GM12873 (cell line): ENCODE measurements around the gene METTL3.

ENCODE experiments used
- TF ChIP-seq, protein P1 (sequence below): IDR thresholded peaks from 2 replicates; pipeline ENCODE4 v1.5.1; 2012; ENCODE audit warnings: low read depth, mild to moderate bottlenecking, moderate library complexity, low read length, control low read depth; ENCODE audit not compliant: insufficient read depth; ENCODE audit errors: missing control alignments

METTL3 gene

DNA sequence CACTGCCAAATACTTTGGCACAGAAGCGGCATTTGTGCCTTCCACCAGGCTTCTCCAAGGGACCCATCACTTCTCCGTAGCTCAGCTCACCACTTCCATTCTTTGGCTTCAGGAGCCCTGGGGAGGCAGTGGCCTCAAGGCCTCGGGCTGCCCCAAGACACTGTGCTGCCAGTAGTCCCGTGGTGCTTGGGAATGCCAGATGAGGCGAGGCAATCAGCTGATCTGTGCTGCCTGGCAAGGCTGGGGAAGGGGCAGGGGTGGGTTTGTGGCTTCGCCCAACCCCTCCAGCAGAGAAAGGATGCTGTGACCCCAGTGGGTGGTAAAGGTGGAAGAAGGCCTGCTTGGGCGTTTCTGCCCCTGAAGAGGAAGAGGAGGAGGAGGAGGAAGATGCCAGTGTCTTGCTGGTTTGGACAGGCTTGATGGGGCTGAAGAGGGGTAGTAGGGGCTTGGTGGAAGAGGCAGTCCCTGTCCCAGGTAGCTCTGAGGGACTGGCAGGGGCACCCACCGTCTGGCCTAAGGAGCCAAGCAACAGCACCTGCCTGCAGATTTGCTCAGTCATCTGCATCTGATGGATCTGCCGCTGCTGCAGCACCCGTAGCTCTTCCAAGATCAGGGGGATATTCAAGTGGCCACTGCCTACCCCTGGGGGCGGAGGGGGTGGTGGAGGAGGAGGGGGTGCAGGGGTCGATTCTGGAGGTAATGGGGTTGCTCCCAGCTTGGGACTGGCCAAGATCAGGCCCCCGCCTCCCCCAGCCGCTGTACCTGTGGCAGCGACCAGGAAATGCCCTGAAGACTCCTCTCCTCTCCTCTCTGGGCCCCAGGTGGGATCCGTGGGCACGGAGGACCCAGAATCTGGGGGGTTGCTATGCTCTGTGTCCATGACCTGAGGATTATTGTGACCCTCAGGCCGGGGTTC is 13.7 kb upstream of the METTL3 start:
- TF ChIP-seq, protein P1, sequence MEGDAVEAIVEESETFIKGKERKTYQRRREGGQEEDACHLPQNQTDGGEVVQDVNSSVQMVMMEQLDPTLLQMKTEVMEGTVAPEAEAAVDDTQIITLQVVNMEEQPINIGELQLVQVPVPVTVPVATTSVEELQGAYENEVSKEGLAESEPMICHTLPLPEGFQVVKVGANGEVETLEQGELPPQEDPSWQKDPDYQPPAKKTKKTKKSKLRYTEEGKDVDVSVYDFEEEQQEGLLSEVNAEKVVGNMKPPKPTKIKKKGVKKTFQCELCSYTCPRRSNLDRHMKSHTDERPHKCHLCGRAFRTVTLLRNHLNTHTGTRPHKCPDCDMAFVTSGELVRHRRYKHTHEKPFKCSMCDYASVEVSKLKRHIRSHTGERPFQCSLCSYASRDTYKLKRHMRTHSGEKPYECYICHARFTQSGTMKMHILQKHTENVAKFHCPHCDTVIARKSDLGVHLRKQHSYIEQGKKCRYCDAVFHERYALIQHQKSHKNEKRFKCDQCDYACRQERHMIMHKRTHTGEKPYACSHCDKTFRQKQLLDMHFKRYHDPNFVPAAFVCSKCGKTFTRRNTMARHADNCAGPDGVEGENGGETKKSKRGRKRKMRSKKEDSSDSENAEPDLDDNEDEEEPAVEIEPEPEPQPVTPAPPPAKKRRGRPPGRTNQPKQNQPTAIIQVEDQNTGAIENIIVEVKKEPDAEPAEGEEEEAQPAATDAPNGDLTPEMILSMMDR: no peak

DNA sequence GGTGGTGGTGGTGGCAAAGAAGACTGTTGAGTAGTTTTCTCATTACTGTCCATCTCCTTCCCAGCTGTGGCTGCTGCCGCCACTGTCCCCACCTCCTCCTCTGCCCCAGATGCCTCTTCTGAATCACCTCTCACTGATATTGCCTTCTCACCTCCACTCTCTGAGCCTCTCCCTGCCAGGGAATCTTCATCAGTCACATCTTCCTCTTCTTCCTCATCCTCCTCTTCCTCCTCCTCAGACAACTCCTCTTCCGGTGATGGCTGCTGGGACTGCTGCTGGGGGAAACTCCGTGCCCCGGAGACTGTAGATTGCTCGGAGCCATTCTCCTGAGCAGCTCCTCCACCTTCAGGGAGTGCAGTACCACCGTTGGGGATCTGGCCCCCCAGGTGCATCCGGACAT is 12.1 kb upstream of the METTL3 start:
- TF ChIP-seq, protein P1: no peak

DNA sequence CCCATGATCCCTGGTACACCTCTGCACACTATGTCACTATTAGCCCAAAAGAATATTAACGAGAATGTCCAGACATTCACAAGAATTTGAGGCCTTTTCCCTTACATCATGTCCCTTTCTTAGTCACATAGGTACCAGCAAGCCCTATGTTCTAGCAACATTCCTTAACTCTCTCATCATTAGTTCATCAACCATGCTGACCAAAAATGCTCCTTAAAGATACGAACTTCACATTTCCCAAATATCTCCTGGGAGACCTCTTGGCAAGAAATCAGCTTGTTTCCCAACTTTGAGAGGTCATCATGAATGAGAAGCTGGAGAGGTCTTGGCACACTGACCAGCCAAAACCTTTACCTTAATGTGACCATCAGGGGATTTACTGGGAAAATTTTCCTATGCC is 10.4 kb upstream of the METTL3 start:
- TF ChIP-seq, protein P1: no peak

DNA sequence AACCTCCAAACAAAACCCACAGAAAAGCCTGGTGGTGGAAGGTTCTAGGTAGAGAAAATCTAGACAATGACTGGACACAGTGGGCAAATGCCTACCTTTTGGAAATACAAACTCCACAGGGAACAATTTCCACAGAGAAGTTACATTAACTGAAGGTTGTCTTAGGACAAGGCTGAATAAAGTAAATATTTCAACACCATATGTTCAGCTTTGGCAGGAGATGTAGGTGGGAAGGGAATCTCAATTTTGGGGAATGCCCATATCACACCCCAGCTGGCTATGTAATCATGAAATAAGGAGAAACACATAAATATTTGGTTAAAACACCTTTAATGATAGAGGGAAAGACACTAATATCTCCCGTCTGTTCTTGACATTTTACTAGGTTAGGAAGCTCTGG is 9.6 kb upstream of the METTL3 start:
- TF ChIP-seq, protein P1: no peak

DNA sequence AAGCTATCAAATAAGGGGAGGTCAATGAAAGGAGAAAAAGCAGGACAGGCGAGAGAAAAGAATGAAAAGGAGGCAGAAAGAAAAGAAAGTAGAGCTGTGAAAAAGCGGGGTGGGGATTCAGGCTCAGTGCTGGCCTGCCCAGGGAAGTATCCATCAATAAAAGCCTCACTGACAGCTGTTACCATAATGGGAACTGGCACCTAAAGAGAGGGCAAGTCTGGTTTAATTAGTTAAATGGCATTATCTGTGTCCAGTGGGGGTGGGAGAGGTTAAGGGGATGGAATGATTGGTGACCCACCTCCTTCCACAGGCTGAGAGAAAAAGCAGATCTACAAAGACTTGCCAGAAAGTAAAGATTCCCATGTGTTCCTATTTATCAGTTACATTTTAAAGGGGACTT is 7.6 kb upstream of the METTL3 start:
- TF ChIP-seq, protein P1: no peak

DNA sequence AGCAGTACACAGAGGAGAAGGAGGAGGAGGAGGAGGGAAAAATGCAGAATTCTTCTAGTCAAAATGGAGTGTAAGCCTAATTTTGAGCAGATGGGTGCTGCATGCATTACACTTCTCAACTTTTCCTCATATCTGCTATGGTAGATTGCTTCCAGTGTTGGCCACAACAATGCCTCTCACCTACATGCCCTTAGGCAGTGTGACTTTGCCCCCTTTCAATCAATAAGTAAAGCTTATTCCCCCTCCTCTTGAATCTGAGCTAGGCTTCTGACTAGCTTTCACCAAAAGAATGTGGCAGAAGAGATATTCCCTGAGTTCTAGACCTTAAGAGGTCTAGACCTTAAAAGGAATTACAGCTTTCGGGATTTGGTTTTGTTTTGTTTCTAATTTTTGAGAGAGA is 3.2 kb upstream of the METTL3 start:
- TF ChIP-seq, protein P1: no peak

DNA sequence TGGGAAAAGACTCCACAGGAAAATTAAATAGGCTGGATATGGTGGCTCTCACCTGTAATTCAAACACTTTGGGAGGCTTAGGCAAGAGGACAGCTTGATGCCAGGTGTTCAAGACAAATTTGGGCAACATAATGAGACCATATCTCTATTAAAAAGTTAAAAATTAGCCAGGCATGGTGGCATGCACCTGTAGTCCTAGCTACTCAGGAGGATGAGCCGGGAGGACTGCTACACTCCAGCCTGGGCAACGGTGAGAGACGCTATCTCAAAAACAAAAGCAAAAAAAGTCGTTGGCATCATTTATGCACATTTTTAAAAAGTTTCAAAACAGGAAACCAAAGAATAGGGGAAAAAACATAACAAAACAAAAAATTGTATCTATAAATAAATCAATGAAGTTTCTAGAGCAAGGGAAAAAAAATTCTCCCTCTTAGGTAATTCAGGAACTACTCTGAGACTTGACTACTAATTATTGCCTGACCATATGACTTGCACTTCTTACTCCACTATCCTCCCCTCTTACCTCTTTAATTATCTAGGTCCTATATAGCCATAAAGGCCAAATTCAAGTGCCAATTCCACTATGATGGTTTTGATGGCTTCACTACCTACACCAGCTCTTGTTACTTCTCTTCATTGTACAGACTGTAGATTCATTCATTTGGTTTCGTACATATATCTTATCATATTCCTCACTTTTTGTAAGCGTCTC is 1.6 kb downstream of the METTL3 start:
- TF ChIP-seq, protein P1: no peak
